Measurements from ENCODE around the gene LAD1.

The LAD1 gene

DNA sequence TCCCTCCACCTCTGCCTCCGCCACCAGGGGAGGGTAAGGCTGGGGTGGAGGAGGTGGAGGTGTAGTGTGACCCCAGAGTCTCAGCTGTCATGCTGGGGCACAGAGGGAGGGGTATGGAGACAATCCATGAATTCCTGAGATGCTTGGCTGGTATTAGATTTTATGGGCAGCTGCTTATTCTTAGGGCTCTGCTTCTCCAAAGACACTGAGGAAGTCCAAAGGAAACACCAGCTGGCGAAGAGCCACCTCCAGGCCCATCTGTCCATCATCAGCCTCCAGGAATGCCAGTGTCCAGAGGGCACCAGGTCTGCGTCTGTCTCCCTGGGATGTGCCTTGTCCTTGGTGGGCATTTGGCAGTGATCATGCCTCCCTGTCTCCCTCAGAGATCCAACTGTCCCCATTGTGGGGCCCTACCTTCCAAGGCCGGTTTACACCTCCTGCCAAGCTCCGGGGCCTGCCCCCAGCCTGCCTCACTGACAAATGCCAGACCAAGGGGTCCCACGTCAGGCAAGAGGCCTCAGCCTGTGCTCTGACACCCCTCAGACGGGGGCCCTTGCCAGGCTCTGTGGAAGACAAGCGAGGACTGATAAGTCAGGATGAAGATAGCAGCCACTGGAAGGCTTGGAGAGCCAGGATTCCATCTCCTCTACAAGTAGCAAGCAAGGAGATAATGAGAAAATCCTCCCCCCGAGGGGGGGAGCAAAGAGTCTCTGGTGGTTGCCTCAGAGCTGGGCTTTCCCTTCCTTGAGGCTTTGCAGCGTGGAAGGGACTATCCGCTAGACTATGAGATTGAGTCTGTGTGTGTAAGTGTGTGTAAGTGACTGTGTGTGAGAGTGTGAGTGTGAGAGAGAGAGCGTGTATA, 20.9 kb upstream of the LAD1 start:
- TF ChIP-seq, protein P1, sequence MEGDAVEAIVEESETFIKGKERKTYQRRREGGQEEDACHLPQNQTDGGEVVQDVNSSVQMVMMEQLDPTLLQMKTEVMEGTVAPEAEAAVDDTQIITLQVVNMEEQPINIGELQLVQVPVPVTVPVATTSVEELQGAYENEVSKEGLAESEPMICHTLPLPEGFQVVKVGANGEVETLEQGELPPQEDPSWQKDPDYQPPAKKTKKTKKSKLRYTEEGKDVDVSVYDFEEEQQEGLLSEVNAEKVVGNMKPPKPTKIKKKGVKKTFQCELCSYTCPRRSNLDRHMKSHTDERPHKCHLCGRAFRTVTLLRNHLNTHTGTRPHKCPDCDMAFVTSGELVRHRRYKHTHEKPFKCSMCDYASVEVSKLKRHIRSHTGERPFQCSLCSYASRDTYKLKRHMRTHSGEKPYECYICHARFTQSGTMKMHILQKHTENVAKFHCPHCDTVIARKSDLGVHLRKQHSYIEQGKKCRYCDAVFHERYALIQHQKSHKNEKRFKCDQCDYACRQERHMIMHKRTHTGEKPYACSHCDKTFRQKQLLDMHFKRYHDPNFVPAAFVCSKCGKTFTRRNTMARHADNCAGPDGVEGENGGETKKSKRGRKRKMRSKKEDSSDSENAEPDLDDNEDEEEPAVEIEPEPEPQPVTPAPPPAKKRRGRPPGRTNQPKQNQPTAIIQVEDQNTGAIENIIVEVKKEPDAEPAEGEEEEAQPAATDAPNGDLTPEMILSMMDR (IDR thresholded peaks at IDR 0.05; ENCODE audit: insufficient read depth, missing control alignments), result no peak
- DNase-seq (ENCODE audit: insufficient read length, low spot score), result no peak
- FAIRE-seq, result no peak

DNA sequence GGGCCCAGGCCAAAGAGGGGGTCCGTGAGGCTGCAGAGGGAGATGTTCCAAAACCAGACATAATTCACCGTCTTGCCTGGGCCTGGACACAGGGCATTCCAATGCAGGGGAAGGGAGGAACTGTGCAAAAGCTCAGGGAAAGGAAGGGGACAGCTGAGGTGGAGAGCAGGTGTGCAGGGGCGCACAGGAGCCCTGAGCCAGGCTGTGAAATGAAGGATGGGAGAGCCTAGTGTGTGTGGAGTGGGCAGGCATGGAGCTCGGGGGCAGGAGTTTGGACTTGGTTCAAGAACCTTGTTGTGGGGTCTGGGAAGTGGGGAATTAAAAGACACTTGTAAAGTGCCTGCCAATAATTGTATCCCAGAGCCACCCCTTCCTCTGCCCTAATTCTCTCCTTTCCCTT, 20.1 kb upstream of the LAD1 start:
- no peak for FAIRE-seq

DNA sequence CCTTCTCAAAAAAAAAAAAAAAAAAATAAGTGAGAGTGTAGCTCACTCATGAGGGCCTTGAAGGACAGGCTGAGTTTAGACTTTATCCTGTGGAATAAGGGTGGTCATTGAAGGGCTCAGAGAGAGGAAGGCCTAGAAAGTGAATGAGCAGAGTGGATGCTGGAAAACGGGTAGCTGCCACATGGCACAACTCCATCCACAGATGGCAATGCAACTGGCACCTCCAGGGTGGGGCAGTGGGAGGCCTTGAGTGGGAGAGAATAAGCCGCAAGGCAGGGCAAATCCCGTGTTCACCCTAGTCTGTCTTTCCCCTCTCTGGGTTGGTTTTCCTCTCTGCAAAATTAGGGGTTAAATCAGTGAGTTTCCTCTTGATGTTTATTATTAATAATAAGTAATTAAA, 19.3 kb upstream of the LAD1 start:
- TF ChIP-seq, protein P1 (IDR thresholded peaks at IDR 0.05; ENCODE audit: insufficient read depth, missing control alignments), result no peak
- no peak for FAIRE-seq

More for the DNA sequence above, 20.1 kb upstream of the LAD1 start:
- TF ChIP-seq, protein P1 (IDR thresholded peaks at IDR 0.05; ENCODE audit: insufficient read depth, missing control alignments), result no peak
- no peak for DNase-seq (ENCODE audit: insufficient read length, low spot score)

DNA sequence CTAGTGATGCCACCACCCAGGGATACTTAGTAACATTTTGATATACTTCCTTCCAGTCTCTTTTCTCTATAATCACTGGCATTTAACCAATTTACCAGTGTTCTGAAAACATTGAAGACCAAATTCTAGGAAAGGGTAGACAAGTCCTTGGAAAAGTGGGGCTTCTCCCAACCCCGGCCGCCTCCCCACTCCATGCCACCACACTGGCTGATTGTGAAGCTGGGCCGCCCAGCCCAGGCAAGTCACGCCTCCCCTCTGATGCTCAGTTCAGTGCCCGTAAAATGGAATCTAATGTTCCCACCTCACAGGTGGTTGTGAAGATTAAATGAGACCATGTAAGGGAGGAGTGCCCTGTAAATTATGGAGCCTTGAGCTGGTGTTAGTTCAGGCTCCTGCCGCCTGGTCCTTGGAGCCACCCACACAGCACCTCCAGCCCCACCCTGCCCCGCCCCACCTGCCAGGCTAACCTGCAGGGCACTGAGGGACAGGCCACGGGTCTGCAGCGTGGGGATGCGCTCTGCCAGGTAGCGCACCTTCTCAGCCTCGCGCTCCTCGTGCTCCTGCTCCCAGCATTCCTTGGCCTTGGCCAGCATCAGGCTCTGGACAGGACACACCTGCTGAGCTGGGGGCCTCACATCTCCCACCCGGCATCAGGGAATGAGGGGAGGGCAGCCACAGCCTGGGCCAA, 15.1 kb upstream of the LAD1 start:
- TF ChIP-seq, protein P1 (IDR thresholded peaks at IDR 0.05; ENCODE audit: insufficient read depth, missing control alignments), result no peak
- FAIRE-seq (no peak), DNase-seq (ENCODE audit: insufficient read length, low spot score) (no peak)

More for the DNA sequence above, 19.3 kb upstream of the LAD1 start:
- DNase-seq (ENCODE audit: insufficient read length, low spot score), result no peak

DNA sequence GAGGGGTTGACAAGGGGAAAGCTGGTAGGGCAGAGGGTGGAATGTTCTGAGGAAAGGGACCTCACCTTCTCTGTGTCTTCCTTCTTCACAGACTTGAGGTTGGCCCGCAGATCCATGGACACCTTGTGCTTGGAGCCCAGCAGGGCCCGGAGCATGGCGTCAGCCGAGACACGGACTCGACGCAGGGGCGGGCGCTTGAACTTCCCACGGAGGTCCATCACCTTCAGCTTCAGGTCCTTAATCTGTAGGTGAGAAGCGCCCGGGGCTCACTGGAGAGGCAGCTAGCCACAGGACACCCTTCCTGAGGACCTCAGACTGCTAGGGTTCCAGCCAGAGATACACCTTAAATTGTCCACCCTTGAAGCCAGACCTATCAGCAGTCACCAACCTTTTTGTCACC, 12.2 kb upstream of the LAD1 start:
- FAIRE-seq (no peak), DNase-seq (ENCODE audit: insufficient read length, low spot score) (no peak)
- TF ChIP-seq, protein P1 (IDR thresholded peaks at IDR 0.05; ENCODE audit: insufficient read depth, missing control alignments), result no peak

DNA sequence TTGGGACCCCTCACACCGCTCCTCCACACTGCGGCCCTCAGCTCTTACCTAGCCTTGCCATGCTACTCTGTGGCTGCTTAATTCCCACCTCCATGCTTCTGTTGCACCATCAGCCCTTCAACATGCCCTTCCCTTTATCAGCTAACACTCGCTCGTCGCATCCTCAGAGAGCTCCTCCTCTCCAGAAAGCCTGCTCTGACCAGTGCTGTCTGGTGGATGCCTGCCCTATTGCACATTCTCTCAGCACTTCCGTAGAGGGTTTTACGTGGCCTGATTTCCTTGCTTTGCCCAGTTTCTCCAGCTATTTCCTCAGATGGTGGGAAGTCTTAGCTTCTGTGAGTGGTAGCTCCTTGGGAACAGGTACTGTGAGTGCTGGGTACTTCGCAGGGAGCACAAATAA, 10.3 kb upstream of the LAD1 start:
- TF ChIP-seq, protein P1 (IDR thresholded peaks at IDR 0.05; ENCODE audit: insufficient read depth, missing control alignments), result no peak
- no peak for DNase-seq (ENCODE audit: insufficient read length, low spot score)
- no peak for FAIRE-seq

DNA sequence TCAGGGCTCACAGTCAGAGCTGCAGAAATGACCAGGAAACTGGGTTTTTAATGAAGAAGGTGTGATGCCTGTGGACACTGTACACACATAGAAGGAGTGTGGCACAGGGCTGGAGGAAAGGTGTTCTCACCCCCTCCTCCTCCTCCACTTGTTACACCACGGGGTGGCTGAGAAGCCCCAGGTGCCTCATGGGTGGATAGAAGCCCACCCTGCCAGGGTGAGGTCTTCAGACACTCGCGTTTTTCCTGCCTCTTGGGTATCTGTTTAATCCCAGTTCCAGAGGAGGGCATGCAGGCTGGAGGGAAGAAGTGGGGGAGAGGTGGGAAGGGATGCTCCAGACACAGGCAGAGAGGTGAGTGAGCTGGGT, 9.7 kb upstream of the LAD1 start:
- no peak for FAIRE-seq
- no peak for DNase-seq (ENCODE audit: insufficient read length, low spot score)
- TF ChIP-seq, protein P1 (IDR thresholded peaks at IDR 0.05; ENCODE audit: insufficient read depth, missing control alignments), result no peak

Measured in D721Med (cell line).